ENCODE results near the gene ZNF526. TPM values are rescaled to one million over a fixed set of nuclear protein-coding genes. Genes with fewer than 3 reads are reported as not detected.

The ZNF526 gene
- total RNA-seq, 1 donor from 2014 or later, result 6.5 TPM

DNA sequence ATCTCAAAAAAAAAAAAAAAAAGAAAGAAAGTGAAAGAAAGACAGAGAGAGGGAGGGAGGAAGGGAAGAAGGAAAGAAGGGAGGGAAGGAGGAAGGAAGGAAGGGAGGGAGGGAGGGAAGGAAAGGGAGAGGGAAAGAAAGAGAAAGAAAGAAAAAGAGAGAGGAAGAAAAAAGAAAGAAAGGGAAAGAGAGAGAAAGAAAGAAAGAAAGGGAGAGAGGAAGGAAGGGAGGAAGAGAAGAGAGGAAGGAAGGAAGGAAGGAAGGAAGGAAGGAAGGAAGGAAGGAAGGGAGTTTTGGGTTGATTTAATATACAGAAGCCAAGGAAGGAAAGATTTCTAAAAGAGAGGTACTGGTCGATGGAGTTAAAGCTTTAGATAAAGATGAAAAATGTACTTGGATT, 31.4 kb upstream of the ZNF526 start:
- H3F3A ChIP-seq (ENCODE audit: low read depth), result no peaks in the 10 kb centered on the region
- no peaks in the 10 kb centered on the region for H3K79me2 ChIP-seq (ENCODE audit: low read depth)
- Mint-ChIP-seq H3K9me3 (peaks cover 3% of the 10 kb centered on the region), H3K27ac (no peak overlapping the region), H3K4me3 (no peak overlapping the region), H3K27me3 (ENCODE audit: insufficient read depth, low read depth) (peaks cover 13% of the 10 kb centered on the region), H3K4me1 (peaks cover 10% of the 10 kb centered on the region), H3K36me3 (peaks cover under 1% of the 10 kb centered on the region)
- H3K27me3 ChIP-seq, result peaks cover 10% of the 10 kb centered on the region
- no peak overlapping the region for H2AFZ ChIP-seq (replicated peaks)
- no peak overlapping the region for H3K27ac ChIP-seq
- no peak overlapping the region for H3K9ac ChIP-seq
- DNase-seq (ENCODE audit: low spot score), result no peak
- no peak for TF ChIP-seq CTCF (IDR thresholded peaks at IDR 0.05)
- no peak for TF ChIP-seq EZH2phosphoT487 (IDR thresholded peaks at IDR 0.05)
- no peak for TF ChIP-seq EZH2 (IDR thresholded peaks at IDR 0.05)
- H4K20me1 ChIP-seq (ENCODE audit: low read depth), result no peaks in the 10 kb centered on the region
- H3K4me2 ChIP-seq, result no peak overlapping the region
- no peak overlapping the region for H3K4me3 ChIP-seq
- no peaks in the 10 kb centered on the region for H3K36me3 ChIP-seq
- no peaks in the 10 kb centered on the region for H3K9me3 ChIP-seq (ENCODE audit: low read depth)
- no peaks in the 10 kb centered on the region for H3K4me1 ChIP-seq

DNA sequence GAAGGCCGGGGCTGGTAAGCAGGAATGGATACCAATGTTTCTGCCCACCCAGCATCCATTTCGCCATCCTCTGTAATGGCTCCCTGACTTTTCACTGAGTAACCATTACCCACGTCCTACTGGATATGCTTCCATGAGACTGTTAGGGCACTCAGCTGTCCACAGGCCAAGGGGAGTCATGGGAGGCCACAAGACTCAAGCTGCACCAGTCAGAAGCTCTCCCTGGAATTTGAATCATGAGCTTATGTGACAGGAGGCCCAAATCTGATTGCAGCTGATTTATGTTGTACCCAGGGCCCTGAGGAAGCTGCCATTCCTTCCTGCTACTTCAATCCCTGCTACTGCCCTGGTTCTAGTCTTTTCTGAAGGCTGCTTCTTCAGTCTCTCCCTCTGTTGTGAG, 31.0 kb upstream of the ZNF526 start:
- H3K36me3 ChIP-seq, result no peaks in the 10 kb centered on the region
- H3K27ac Mint-ChIP-seq, result no peak overlapping the region
- H3K4me3 ChIP-seq, result no peak overlapping the region
- no peak overlapping the region for H2AFZ ChIP-seq (replicated peaks)
- peaks cover 6% of the 10 kb centered on the region for H3K9me3 Mint-ChIP-seq
- no peak overlapping the region for H3K9ac ChIP-seq
- TF ChIP-seq EZH2phosphoT487 (IDR thresholded peaks at IDR 0.05) (no peak), EZH2 (IDR thresholded peaks at IDR 0.05) (no peak), CTCF (IDR thresholded peaks at IDR 0.05) (no peak)
- H3F3A ChIP-seq (ENCODE audit: low read depth), result no peaks in the 10 kb centered on the region
- H3K27me3 ChIP-seq, result peaks cover 10% of the 10 kb centered on the region
- DNase-seq (ENCODE audit: low spot score), result no peak
- no peak overlapping the region for H3K4me3 Mint-ChIP-seq
- no peaks in the 10 kb centered on the region for H3K9me3 ChIP-seq (ENCODE audit: low read depth)
- H3K79me2 ChIP-seq (ENCODE audit: low read depth), result no peaks in the 10 kb centered on the region
- H3K27me3 Mint-ChIP-seq (ENCODE audit: insufficient read depth, low read depth), result peaks cover 12% of the 10 kb centered on the region
- H3K36me3 Mint-ChIP-seq, result peaks cover 3% of the 10 kb centered on the region
- no peak overlapping the region for H3K4me2 ChIP-seq
- H4K20me1 ChIP-seq (ENCODE audit: low read depth), result no peaks in the 10 kb centered on the region
- H3K27ac ChIP-seq, result no peak overlapping the region
- H3K4me1 ChIP-seq, result no peaks in the 10 kb centered on the region
- H3K4me1 Mint-ChIP-seq, result peaks cover 10% of the 10 kb centered on the region

- Histone ChIP-seq H2AFZ (replicated peaks) (no peak overlapping the region), H3K9ac (no peak overlapping the region)
Measured at GRCh38 chr19:42191330-42191729, 28.8 kb upstream of the ZNF526 start.

More at GRCh38 chr19:42191330-42191729, 28.8 kb upstream of the ZNF526 start:
- no peak overlapping the region for H3K4me3 ChIP-seq
- H3K36me3 Mint-ChIP-seq, result peaks cover 5% of the 10 kb centered on the region
- H3K27me3 Mint-ChIP-seq (ENCODE audit: insufficient read depth, low read depth), result peaks cover 5% of the 10 kb centered on the region
- H3K9me3 ChIP-seq (ENCODE audit: low read depth), result no peaks in the 10 kb centered on the region
- no peak overlapping the region for H3K4me3 Mint-ChIP-seq
- H4K20me1 ChIP-seq (ENCODE audit: low read depth), result no peaks in the 10 kb centered on the region
- peaks cover 6% of the 10 kb centered on the region for H3K9me3 Mint-ChIP-seq
- no peak overlapping the region for H3K4me2 ChIP-seq
- no peak overlapping the region for H3K27ac Mint-ChIP-seq
- H3K27me3 ChIP-seq, result peaks cover 10% of the 10 kb centered on the region
- H3K27ac ChIP-seq, result no peak overlapping the region
- no peaks in the 10 kb centered on the region for H3K36me3 ChIP-seq
- H3K79me2 ChIP-seq (ENCODE audit: low read depth), result no peaks in the 10 kb centered on the region
- no peaks in the 10 kb centered on the region for H3K4me1 ChIP-seq
- no peak for DNase-seq (ENCODE audit: low spot score)
- no peaks in the 10 kb centered on the region for H3K4me1 Mint-ChIP-seq
- no peaks in the 10 kb centered on the region for H3F3A ChIP-seq (ENCODE audit: low read depth)
- TF ChIP-seq CTCF (IDR thresholded peaks at IDR 0.05), result no peak
- TF ChIP-seq EZH2phosphoT487 (IDR thresholded peaks at IDR 0.05), result no peak

Data from neural progenitor cell (in vitro differentiated cells).